NCI-H460 (cell line): ENCODE measurements around the gene APLP1. TPM values are rescaled to one million over a fixed set of nuclear protein-coding genes. Genes with fewer than 3 reads are reported as not detected.
"Not testable (repeated sequence)": the region's sequence is repeated elsewhere in the genome, so short reads cannot be mapped to it uniquely, and the experiment has no call there.

Source experiments
- DNase-seq: peaks from one replicate; pipeline ENCODE4 v3.0.0-alpha.2; 2016; ENCODE audit warnings: low read depth; ENCODE audit errors: extremely low read depth
- total RNA-seq: library from RNA; depleted of rRNA; stranded (reverse); fragments of >200 nt; shearing (Covaris generic); gene quantifications from 2 replicates; pipeline ENCODE4 v1.2.3, GENCODE V29; 2014

Gene APLP1
- total RNA-seq, 1 experiment from 2014 or later: 12.2 TPM

DNA sequence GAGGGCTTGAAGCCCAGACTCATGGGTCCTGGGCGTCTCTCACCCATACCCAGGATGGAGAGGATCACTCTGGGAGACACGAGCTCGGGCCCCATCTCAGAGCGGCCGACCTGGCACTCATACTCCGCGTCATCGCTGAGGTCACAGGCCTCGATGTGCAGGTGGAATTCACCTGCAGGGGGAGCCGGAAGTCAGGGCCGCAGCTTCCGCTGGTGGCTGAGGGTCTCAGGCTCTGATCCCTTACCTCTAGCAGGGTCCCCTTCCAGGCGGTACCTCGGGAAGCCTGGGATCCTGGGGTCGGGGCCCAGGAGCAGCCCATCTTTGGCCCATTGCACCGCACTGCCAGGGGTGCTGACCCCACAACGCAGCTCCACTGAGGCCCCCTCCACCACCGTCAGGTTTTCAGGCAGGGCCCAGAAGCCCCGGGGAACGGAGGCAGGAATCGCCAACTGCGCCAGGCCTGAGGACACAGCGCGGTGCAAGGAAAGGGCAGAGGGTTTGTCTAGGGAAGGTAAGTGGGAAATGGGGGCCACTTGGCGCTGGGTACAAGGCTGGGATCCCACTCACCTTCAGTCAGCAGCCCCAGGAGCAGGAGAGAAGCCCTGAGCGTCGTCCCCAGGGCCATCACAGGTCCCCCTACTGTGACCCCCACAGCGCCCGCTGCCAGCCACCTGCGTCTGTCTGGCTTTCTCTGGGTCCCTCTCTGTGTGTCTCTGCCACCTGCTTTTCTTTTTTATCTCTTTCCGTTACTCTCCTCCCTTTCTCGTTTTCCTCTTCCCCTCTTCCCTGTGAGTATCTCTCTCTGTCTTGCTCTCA is 17.0 kb upstream of the APLP1 start:
- no peak for DNase-seq

DNA sequence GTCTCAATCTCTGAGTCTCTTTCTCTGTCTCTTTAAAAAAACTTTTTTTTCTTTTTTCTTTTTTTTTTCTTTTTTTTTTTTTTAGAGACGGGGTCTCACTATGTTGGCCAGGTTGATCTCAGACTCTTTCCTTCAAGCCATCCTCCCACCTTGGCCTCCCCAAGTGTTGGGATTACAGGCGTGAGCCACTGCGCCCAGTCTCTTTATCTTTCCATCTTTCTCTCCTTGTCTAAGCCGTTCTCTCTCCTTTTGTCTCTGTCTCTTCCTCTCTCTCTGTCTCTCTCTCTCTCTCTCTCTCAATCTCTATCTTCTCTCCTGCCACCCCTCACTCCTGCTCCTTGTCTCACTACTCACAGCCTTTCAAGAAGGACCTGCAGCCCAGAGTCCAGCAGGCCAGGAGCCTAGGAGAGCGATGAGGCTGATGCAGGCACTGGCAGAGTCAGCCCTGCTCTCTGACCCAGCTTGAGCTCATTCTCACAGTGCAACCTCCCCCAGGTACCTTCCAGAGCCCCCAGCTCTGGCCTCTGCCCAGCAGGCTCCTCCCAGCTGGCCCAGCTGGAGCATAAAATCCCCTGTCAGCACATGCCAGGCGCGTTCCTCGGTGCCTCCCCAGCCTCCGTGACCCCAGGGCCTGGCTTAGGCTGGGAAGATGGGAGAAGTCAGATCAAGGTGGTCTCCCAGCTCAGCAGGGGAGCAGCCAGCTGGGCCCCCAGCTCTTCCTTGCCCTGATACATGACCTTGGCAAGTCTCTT is 16.2 kb upstream of the APLP1 start, which contains the start of gene NPHS1:
NPHS1 (minus strand) TSS at position 476 of the 752 bp plus-strand sequence. CDS start 667 bp downstream, outside the sequence.
- DNase-seq: no peak

DNA sequence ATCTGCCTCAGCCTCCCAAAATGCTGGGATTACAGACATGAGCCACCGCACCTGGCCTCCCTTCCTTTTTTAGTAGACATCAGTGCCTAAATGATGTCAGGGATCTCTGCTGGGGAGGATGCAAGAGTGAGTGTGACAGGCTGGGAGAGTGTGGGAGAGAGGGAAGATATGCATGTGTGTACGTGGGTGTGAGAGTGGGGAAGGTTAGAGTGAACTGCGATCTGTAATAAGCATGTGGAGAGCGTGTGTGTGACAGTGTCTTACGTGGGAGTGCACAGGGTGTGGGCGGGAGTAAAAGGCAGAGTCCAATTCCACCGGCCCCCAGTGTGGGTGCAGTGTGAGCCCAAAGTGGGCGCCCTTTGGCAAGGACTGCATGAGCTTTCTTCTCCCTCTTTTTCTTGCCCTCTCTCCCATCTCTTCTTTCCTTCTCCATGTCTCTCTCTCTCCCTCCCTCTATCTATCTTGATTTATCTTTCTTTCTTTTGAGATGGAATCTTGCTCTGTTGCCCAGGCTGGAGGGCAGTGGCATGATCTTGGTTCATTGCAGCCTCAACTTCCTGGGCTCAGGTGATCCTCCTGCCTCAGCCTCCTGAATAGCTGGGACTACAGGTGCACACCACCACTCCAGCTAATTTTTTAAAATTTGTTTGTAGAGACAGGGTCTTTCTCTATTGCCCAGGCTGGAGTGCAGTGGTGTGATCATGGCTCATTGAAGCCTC is 15.2 kb upstream of the APLP1 start:
- DNase-seq: no peak

DNA sequence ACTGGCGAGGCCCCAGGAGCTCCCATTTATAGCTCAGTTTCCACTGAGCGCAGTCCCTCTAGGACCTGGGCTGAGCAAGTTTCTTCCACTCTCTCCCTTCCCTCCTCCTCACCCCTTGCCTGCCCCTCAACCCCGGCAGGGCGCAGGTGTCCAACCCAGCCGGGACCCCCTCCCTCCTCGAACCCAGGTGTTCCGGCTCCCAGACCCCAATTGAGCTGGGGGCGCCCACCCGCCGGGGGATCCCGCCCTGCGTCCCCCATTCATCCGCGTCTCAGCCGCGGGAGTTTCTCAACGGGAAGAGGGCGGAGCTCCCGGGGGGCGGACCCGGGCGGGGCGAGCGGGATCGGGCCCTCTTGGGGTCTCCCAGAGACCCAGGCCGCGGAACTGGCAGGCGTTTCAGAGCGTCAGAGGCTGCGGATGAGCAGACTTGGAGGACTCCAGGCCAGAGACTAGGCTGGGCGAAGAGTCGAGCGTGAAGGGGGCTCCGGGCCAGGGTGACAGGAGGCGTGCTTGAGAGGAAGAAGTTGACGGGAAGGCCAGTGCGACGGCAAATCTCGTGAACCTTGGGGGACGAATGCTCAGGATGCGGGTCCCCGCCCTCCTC is 11.7 kb upstream of the APLP1 start, which contains the start of gene KIRREL2:
KIRREL2 (plus strand) TSS at position 366 of the 604 bp plus-strand sequence; CDS start at position 575, 209 bp downstream.
- no peak for DNase-seq

DNA sequence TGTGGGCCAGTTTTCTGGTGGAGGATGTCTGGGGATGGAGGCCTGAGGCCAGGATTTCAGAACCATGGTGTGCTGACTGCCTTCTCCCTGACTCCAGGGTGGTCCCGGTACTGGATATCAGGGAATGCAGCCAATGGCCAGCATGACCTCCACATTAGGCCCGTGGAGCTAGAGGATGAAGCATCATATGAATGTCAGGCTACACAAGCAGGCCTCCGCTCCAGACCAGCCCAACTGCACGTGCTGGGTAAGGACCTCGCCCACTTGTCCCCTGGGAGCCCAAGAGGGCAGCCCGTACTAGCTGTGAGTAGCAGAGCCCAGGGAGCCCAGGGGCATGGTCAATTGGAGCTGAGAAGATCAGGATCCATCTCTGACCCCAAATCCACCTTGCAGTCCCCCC is 10.1 kb upstream of the APLP1 start:
- no peak for DNase-seq

DNA sequence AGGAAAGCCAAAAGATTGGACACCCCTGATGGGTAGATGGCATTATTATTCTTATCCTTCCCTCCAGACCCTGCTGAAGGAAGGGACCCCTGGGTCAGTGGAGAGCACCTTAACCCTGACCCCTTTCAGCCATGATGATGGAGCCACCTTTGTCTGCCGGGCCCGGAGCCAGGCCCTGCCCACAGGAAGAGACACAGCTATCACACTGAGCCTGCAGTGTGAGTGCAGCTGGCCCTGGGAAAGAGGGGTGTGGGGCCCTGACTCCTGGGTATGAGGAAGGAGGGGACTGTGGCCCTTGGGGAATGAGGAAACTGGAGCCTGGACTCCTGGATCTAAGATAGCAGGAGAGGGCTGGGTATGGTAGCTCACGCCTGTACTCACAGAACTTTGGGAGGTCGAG is 9.0 kb upstream of the APLP1 start:
- no peak for DNase-seq

DNA sequence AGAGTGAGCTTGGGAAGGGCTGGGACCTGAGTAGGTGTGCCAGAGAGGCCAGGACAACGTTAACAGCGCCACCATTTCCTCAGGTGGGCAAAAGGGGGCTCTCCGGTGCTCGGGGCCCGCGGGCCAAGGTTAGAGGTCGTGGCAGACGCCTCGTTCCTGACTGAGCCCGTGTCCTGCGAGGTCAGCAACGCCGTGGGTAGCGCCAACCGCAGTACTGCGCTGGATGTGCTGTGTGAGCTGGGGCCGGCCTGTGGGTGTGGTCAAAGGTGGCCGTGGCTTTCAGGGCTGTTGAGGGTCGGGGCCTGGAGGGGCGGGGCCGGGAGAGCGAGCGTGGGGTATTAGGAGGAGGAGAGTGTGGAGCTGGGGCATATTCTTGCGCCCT is 7.9 kb upstream of the APLP1 start:
- no peak for DNase-seq

DNA sequence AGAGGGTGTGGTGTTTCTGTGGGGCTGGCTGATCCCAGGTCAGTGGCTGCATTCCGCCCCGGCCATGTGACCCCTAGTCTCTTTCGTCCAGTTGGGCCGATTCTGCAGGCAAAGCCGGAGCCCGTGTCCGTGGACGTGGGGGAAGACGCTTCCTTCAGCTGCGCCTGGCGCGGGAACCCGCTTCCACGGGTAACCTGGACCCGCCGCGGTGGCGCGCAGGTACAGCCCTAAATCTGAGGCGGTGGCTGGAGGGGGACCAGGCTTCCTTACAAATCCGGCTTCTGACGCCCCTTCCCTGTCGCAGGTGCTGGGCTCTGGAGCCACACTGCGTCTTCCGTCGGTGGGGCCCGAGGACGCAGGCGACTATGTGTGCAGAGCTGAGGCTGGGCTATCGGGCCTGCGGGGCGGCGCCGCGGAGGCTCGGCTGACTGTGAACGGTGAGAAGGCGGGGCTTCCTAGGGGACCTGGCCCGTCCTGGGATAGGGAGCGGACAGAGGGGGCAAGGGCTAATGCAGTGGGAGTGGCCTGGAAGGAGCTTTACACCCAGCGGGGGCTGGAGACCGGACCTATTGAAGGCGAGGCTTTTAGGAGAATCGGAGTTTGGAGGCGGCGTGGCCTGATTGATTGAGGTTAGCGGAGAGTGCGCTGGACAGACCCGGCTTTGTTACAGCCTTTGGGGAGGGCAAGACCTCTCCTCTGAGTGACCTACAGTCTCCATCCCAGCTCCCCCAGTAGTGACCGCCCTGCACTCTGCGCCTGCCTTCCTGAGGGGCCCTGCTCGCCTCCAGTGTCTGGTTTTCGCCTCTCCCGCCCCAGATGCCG is 7.3 kb upstream of the APLP1 start:
- no peak for DNase-seq

DNA sequence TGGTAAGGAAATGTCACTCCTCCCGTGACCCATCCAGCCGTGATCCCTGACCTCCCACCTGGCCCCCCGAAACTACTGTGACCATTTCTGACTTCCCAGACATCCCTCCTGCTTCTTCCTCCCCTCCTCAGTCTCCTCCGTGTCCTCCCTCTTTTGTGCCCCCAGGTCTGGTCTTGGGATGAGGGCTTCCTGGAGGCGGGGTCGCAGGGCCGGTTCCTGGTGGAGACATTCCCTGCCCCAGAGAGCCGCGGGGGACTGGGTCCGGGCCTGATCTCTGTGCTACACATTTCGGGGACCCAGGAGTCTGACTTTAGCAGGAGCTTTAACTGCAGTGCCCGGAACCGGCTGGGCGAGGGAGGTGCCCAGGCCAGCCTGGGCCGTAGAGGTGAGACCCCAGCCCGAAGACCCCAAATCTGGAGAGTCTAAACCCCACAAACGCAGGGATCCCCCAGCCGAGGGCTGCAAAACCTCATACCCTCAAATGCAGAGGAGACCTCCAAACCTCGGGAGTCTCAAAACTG is 6.7 kb upstream of the APLP1 start:
- DNase-seq: no peak

DNA sequence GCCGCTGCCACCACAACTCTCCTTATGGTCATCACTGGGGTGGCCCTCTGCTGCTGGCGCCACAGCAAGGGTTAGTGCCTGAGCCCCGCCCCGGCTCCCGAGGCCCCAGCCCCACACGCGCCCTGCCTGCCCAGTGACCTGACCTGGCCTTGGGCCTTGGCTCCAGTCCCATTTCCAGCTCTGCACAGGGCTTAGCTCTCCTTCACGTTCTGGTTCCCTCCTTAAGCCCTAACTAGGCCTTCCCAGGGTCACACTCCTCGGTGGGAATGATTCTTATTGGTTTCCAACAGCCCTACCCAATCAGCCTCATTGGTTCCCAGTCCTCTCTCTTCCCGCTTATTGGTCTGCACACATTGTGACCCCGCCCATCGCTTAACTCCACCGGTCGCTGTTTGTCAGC is 5.8 kb upstream of the APLP1 start:
- DNase-seq: no peak

DNA sequence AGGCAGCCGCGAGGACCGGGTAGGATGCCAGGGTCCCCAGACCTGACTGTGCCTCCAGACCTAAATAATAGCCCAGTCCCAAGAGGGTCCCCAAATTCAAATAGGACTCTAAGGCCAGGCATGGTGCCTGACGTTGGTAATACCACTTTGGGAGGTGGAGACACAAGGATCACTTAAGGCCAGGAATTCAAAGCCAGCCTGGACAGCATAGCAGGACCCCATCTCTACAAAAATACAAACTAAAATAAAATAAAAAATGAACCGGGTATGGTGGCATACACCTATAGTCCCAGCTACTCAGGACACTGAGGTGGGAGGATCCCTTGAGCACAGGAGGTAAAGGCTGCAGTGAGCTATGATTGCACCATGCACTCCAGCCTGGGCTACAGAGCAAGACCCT is 5.4 kb upstream of the APLP1 start:
- DNase-seq: no peak

DNA sequence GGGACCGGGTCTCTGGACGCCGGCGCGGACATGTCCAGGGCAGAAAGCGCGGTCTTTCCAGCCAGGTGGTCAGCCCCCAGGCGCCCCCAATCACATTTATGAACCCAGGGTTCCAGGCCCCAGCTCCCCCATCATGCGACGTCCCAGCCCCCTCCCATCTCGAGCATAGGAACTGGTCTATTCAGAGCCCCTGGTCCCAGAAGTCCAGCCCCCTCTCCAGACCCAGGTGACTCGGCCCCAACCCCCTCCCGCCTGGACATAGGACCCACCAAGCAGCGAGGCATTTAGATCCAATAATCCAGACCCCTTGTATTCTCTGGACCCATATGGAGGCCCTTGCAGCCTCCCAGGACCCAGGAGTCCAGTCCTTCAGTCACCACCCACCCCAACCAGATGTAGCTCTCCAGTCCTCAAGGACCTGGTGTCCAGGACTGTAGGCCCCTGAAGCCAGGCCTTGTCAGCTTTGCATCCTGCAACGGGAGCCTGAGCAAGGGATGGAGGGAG is 501 bp downstream of the APLP1 start:
- no peak for DNase-seq

DNA sequence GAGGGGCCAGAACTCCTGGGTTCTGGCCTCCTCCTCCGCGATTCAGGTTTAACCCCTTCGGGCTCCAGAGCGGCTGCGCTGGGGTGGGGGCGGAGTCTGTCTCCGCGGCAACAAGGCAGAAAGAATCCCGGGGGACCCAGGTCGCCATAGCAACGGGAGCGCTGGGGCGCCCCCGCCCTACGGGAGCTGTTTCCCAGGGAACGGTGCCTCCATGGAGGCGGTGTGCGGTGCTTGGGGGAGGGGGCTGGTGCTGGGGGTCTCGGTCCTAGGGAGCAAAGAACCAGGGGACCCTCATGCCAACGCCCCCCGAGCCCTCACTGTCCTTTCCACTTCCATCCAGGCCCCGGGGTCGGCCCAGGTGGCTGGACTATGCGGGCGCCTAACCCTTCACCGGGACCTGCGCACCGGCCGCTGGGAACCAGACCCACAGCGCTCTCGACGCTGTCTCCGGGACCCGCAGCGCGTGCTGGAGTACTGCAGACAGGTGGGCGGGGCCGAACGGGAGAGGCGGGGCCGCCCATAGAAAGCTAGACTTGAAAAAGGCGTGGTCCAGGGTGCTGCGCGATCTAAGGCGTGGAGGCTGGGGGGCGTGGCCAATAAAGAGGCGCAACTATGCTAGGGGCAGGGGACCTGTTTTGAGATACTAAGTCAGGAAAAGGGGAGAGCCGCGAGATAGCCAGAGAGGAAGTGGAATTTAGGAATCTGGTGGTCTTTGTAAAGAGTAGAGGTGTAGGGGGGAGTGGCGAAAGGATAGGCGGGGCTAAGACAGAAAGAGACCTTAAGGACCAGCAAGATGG is 1.2 kb downstream of the APLP1 start:
- peak; percentile 87 for DNase-seq

DNA sequence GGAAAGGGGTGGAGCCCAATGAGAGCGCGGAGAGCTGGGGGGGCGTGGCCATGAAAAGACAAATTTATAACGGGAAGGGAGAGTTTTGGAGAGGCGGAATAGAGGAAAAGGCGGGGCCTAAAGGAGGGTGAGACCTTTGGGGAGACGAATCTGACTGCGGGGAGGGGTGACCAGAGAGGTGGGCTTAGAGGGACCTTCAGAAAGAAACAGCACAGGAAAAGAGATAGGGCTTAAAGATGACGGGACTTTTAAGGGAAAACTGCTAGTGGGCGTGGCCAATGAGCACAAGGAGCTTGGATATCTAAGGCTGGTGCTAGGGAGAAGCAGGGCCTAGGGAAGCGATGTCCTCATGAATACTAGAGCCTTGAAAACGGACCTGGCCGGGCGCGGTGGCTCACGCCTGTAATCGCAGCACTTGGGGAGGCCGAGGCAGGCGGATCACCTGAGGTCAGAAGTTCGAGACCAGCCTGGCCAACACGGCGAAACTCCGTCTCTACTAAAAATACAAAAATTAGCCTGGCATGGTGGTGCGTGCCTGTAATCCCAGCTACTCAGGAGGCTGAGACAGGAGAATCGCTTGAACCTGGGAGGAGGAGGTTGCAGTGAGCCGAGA is 1.9 kb downstream of the APLP1 start:
- DNase-seq: not testable (repeated sequence)

DNA sequence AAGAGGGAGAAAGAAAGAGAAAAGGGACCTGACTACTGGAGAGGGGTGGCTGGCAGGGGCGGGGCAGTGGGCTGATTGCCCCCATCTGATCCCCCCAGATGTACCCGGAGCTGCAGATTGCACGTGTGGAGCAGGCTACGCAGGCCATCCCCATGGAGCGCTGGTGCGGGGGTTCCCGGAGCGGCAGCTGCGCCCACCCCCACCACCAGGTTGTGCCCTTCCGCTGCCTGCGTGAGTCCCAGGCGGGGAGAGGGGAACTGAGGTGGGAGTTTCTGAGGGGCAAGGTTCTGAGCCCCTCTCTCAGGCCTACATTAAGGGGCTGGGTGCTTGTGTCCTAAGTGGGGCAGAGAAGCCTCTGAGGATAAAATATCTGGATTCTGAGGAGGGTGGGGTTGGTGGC is 2.4 kb downstream of the APLP1 start:
- no peak for DNase-seq

DNA sequence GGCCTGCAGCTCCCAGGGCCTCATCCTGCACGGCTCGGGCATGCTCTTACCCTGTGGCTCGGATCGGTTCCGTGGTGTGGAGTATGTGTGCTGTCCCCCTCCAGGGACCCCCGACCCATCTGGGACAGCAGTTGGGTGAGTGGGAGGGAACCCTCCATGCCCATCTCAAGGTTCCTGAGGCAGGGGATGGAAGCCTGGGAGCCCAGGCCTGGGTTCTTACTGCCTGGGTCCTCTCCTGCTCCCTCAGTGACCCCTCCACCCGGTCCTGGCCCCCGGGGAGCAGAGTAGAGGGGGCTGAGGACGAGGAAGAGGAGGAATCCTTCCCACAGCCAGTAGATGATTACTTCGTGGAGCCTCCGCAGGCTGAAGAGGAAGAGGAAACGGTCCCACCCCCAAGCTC is 3.2 kb downstream of the APLP1 start:
- no peak for DNase-seq

DNA sequence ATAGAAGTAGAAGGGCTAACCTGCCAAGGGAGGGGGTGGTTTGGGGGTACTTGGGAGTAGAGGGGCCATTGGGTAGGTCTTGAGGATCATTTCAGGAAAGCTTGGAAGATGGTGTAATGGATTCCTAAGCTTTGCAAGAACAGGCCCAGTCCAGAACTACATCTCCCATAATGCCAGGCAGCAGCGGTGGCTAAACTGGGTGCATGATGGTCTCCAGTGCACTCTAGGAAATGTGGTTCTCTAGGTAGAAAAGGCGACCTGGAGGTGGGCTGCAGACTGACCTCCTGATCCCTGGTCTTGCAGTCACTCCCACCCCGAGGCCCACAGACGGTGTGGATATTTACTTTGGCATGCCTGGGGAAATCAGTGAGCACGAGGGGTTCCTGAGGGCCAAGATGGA is 3.8 kb downstream of the APLP1 start:
- DNase-seq: no peak

DNA sequence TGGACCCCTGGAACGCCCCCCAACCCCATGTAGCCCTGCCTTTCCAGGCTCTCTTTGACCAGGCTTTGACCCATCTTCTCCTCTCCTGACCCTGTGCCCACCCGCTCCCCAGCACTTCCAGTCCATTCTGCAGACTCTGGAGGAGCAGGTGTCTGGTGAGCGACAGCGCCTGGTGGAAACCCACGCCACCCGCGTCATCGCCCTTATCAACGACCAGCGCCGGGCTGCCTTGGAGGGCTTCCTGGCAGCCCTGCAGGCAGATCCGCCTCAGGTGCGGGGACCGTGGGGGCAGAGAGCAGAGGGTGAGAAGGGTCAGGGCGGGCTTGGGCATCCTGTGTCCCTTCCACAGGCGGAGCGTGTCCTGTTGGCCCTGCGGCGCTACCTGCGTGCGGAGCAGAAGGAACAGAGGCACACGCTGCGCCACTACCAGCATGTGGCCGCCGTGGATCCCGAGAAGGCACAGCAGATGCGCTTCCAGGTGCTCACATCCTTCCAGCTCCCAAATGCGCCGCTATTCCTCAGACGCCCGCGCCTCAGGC is 6.1 kb downstream of the APLP1 start:
- DNase-seq: no peak
